Measurements from ENCODE around the gene PRKCE. TPM values are rescaled to one million over a fixed set of nuclear protein-coding genes. Genes with fewer than 3 reads are reported as not detected.

Gene PRKCE
- total and polyA plus RNA-seq, 2 of the 8 experiments (the other 6 are each of a cell fraction or from before 2014, with no cell fraction given): 0.54 to 2.1 TPM

DNA sequence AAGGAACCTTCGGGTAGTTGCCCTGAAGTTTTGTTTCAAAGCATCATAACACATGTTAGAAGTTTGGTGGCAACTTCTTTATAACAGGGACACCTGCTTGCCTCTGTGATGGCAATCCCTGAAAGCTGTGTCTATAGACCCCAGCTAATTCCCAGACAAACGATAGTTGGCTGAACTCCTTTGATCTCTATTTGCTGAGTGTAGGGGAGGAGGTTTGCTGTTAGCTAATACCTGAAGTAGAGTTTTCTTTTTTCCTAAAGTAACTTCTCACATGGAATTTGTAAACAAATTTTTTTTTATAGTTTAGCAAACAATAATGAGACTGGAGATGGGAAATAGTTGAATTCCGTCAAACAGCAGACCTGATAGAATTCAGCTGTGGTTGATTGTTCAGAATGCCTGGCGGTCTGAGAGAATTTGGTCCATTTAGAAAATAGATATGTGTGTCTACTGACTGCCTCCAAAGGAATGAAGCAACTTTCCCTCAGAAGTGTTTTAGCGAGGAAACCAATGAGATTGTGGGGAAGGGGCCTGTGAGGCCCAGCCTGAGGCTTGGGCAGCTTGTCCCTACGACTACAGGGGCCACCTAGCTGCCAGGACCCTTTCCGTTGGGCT lies 522.3 kb downstream of the PRKCE start (continued):
- TF ChIP-seq, protein P1, sequence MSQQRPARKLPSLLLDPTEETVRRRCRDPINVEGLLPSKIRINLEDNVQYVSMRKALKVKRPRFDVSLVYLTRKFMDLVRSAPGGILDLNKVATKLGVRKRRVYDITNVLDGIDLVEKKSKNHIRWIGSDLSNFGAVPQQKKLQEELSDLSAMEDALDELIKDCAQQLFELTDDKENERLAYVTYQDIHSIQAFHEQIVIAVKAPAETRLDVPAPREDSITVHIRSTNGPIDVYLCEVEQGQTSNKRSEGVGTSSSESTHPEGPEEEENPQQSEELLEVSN (IDR thresholded peaks at IDR 0.05): no peak
- TF ChIP-seq, protein P2, sequence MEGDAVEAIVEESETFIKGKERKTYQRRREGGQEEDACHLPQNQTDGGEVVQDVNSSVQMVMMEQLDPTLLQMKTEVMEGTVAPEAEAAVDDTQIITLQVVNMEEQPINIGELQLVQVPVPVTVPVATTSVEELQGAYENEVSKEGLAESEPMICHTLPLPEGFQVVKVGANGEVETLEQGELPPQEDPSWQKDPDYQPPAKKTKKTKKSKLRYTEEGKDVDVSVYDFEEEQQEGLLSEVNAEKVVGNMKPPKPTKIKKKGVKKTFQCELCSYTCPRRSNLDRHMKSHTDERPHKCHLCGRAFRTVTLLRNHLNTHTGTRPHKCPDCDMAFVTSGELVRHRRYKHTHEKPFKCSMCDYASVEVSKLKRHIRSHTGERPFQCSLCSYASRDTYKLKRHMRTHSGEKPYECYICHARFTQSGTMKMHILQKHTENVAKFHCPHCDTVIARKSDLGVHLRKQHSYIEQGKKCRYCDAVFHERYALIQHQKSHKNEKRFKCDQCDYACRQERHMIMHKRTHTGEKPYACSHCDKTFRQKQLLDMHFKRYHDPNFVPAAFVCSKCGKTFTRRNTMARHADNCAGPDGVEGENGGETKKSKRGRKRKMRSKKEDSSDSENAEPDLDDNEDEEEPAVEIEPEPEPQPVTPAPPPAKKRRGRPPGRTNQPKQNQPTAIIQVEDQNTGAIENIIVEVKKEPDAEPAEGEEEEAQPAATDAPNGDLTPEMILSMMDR (IDR thresholded peaks at IDR 0.05; ENCODE audit: control extremely low read depth in 1 of 3, insufficient read depth in 1 of 3, low read depth in 1 of 3, low read length in 3 of 3): no peak
- TF ChIP-seq CHD2 (IDR thresholded peaks at IDR 0.05; ENCODE audit: low read length): no peak
- TF ChIP-seq POLR2AphosphoS5 (IDR thresholded peaks at IDR 0.05; ENCODE audit: low read depth, low read length): no peak
